Lung (tissue), 12 donors: Measurements from ENCODE around the gene NFATC2IP. TPM values are rescaled to one million over a fixed set of nuclear protein-coding genes. Genes with fewer than 3 reads are reported as not detected.

Source experiments
- ATAC-seq: fragments of 200-7000 bp; cut with Tn5 transposase; one replicate; pipeline ENCODE4 v1.9.1; 2020; ENCODE audit warnings: moderate number of reproducible peaks; ENCODE audit not compliant: insufficient read depth, low FRiP score
- DNase-seq, 3 donors: peaks; one replicate each; pipeline ENCODE4 v3.0.0-alpha.2; 2013 to 2017
- H3K27ac ChIP-seq, 2 donors: one replicate each; pipeline ENCODE4 v1.5.1; 2013; ENCODE audit warnings: mild to moderate bottlenecking in 2 of 2, moderate library complexity in 2 of 2, control low read depth in 1 of 2, inconsistent platforms in 1 of 2, low read depth in 1 of 2, low read length in 1 of 2
- H3K27me3 ChIP-seq, 3 donors: one replicate each; pipeline ENCODE4 v1.5.1; 2013; ENCODE audit warnings: low read length in 2 of 3; ENCODE audit not compliant: control insufficient read depth in 3 of 3, insufficient read depth in 3 of 3
- H3K36me3 ChIP-seq, 4 donors: one replicate each; pipeline ENCODE4 v1.5.1; 2013; ENCODE audit warnings: low read length in 4 of 4, mild to moderate bottlenecking in 1 of 4, moderate library complexity in 1 of 4; ENCODE audit not compliant: control insufficient read depth in 4 of 4, insufficient read depth in 4 of 4
- H3K4me1 ChIP-seq, 5 donors: one replicate each; pipeline ENCODE4 v1.5.1; 2013; ENCODE audit warnings: low read length in 5 of 5, mild to moderate bottlenecking in 2 of 5, moderate library complexity in 1 of 5; ENCODE audit not compliant: control insufficient read depth in 5 of 5, insufficient read depth in 5 of 5
- H3K4me3 ChIP-seq: one replicate; pipeline ENCODE4 v1.5.1; 2013; ENCODE audit warnings: mild to moderate bottlenecking, control low read depth, moderate library complexity
- H3K9ac ChIP-seq, 2 donors: one replicate each; pipeline ENCODE4 v1.5.1; 2013; ENCODE audit warnings: low read length in 2 of 2, control low read depth in 1 of 2; ENCODE audit not compliant: insufficient read depth in 1 of 2
- H3K9me3 ChIP-seq, 4 donors: one replicate each; pipeline ENCODE4 v1.5.1; 2013; ENCODE audit warnings: low read length in 3 of 4, mild to moderate bottlenecking in 1 of 4, moderate library complexity in 1 of 4; ENCODE audit not compliant: control insufficient read depth in 4 of 4, insufficient read depth in 3 of 4
- CTCF ChIP-seq: IDR thresholded peaks from 2 replicates; pipeline ENCODE4 v1.5.1; 2012; ENCODE audit warnings: mild to moderate bottlenecking; ENCODE audit errors: control extremely low read depth, extremely low read depth
- WGBS, 2 donors: extraction: QIAGEN DNeasy Blood & Tissue Kit; methylation state at CpG; one replicate each; pipeline ENCODE4 v1.1.7; 2013; 5-methylcytosine and 5-hydroxymethylcytosine counted together
- polyA plus RNA-seq, 2 donors: library from polyadenylated mRNA; stranded (reverse); fragments of 200-250 nt; gene quantifications; one replicate each; pipeline ENCODE4 v1.2.1, GENCODE V29; 2013
- total RNA-seq, 2 donors: library from RNA; depleted of rRNA in 1 of 2; stranded (reverse); fragments of >200 nt in 1 of 2; gene quantifications; one replicate each; pipeline ENCODE4 v1.2.1, GENCODE V29; 2014 to 2021
- donor health status: control.
- donor health status: control.
- donor health status: Bipolar disorder and iron deficiency.
- donor health status: healthy.
- donor health status: DM: yes; HTN: yes; CAD: no.

The NFATC2IP gene
- total and polyA plus RNA-seq, 4 donors, result 21.0 to 37.0 (median 27.4) TPM

- Histone ChIP-seq H3K4me3 (no peak overlapping the region), H3K9ac (no peak overlapping the region), H3K4me1 (no peaks in the 10 kb centered on the region), H3K27me3 (no peaks in the 10 kb centered on the region), H3K36me3 (peaks cover 0 to 31% (median 5%) of the 10 kb centered on the region in 4 donors), H3K9me3 (no peaks in the 10 kb centered on the region), H3K27ac (no peak overlapping the region)
- TF ChIP-seq CTCF, result no peak
- 91 to 95% methylated on average over 9 of the region's 9 CpGs for WGBS, 2 donors
- DNase-seq (no peak), ATAC-seq (no peak)
Observed at GRCh38 chr16:28905229-28905754, 45.4 kb upstream of the NFATC2IP start.

- WGBS, 2 donors, result 87 to 93% methylated on average over 23 to 24 of the region's 24 CpGs
- peaks cover 0 to 35% (median 5%) of the 10 kb centered on the region in 4 donors for H3K36me3 ChIP-seq
- no peak for ATAC-seq
- no peak for TF ChIP-seq CTCF
- no peak overlapping the region for H3K9ac ChIP-seq
- no peaks in the 10 kb centered on the region for H3K9me3 ChIP-seq
- H3K27ac ChIP-seq, result no peak overlapping the region
- no peak overlapping the region for H3K4me3 ChIP-seq
- no peaks in the 10 kb centered on the region for H3K27me3 ChIP-seq
- no peak for DNase-seq
- H3K4me1 ChIP-seq, result no peaks in the 10 kb centered on the region
Observed at GRCh38 chr16:28905800-28906372, 44.9 kb upstream of the NFATC2IP start.

DNA sequence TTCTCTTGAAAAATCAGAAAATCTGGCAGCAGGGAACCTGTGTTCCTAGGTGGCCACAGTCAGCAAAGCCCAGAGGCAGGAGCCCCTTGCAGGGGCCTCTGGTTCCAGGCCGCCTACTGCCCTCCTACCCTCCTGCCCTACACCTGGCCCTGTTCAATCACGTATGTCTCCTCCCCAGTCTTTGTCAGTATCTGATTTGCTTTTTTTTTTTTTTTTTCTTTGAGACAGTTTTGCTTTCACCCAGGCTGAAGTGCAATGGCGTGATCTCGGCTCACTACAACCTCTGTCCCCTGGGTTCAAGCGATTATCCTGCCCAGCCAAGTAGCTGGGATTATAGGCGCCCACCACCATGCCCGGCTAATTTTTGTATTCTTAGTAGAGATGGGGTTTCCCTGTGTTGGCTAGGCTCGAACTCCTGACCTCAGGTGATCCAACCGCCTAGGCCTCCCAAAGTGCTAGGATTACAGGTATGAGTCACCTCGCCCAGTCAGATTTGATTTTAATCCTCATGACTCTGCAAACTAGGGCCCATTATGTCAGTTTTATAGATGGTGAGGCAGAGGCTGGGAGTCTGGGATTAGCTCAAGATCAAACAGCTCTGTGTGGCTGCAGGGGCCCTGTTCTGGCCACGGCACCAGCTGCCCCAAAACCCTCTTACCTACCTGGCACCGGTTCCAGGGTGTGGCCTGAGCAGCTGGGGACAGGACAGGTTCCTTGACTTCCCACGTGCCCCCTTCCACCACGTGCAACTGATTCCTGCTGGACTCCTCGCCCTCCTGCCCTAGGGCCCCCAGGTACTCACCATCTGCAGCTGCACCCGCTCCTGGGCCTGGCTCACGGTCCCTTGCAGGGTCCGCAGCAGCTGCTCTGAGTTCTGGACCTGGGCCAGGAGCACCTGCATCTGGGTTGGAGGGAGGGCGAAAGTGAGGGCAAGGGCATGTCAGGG is 40.4 kb upstream of the NFATC2IP start:
- TF ChIP-seq CTCF, result no peak
- Histone ChIP-seq H3K9ac (no peak overlapping the region), H3K9me3 (no peaks in the 10 kb centered on the region), H3K4me3 (no peak overlapping the region), H3K27ac (no peak overlapping the region), H3K36me3 (peaks cover 4 to 41% (median 9%) of the 10 kb centered on the region in 4 donors), H3K27me3 (no peaks in the 10 kb centered on the region), H3K4me1 (no peaks in the 10 kb centered on the region)
- 90% methylated on average over 19 of the region's 19 CpGs for WGBS, 2 donors
- DNase-seq (no peak), ATAC-seq (no peak)
